Upper lobe of right lung (tissue), 1 donor: ENCODE data around the gene CLSTN2. TPM values are rescaled to one million over a fixed set of nuclear protein-coding genes. Genes with fewer than 3 reads are reported as not detected.

Experiments used
- ATAC-seq: fragments of 200-7000 bp; cut with Tn5 transposase; one replicate; pipeline ENCODE4 v1.9.1; 2020; ENCODE audit warnings: mild to moderate bottlenecking, moderate library complexity
- DNase-seq: peaks from one replicate; pipeline ENCODE4 v3.0.0-alpha.2; 2020
- H3K27ac ChIP-seq: fragments of 200-600 bp; one replicate; pipeline ENCODE4 v1.8.0; 2022
- H3K27me3 ChIP-seq: fragments of 200-600 bp; one replicate; pipeline ENCODE4 v1.8.0; 2022; ENCODE audit warnings: mild to moderate bottlenecking
- H3K36me3 ChIP-seq: fragments of 200-600 bp; one replicate; pipeline ENCODE4 v1.8.0; 2022
- H3K4me1 ChIP-seq: fragments of 200-600 bp; one replicate; pipeline ENCODE4 v1.8.0; 2022
- H3K4me3 ChIP-seq: fragments of 200-600 bp; one replicate; pipeline ENCODE4 v1.8.0; 2022; ENCODE audit warnings: mild to moderate bottlenecking
- H3K9me3 ChIP-seq: fragments of 200-600 bp; one replicate; pipeline ENCODE4 v1.8.0; 2022
- CTCF ChIP-seq: fragments of 200-600 bp; IDR thresholded peaks from one replicate; pipeline ENCODE4 v1.8.0; 2022; ENCODE audit warnings: antibody characterized with exemption
- intact Hi-C: fragments of 100-400 bp; cut with DNase I; formaldehyde crosslinking; loops from one replicate; pipeline ENCODE4 v1.11.0; 2022
- total RNA-seq: library from RNA; stranded (reverse); fragmentation: NEBNext Ultra II Directional; extraction: Animal tissue kit (Norgen Biotek cat#: 25700); gene quantifications from one replicate; pipeline ENCODE4 v1.2.1, GENCODE V29; 2021
- donor health status: DM: no; HTN: yes; CAD: no; lungs with severe emphysema.

CLSTN2 gene
- total RNA-seq, 1 donor from 2014 or later = 3.0 TPM

- intact Hi-C loops = no loop called here
- no peaks in the 10 kb centered on the region for H3K27me3 ChIP-seq
- H3K36me3 ChIP-seq = no peaks in the 10 kb centered on the region
- TF ChIP-seq CTCF = no peak
- no peaks in the 10 kb centered on the region for H3K4me1 ChIP-seq
- no peak overlapping the region for H3K4me3 ChIP-seq
- ATAC-seq = no peak
- no peak for DNase-seq
- H3K9me3 ChIP-seq = no peaks in the 10 kb centered on the region
- H3K27ac ChIP-seq = no peak overlapping the region
Measured at GRCh38 chr3:140424211-140424610, 489.2 kb downstream of the CLSTN2 start.

- no peaks in the 10 kb centered on the region for H3K9me3 ChIP-seq
- H3K36me3 ChIP-seq = no peaks in the 10 kb centered on the region
- H3K27ac ChIP-seq = no peak overlapping the region
- intact Hi-C loops = no loop called here
- H3K4me1 ChIP-seq = no peaks in the 10 kb centered on the region
- TF ChIP-seq CTCF = no peak
- DNase-seq (no peak), ATAC-seq (no peak)
- no peaks in the 10 kb centered on the region for H3K27me3 ChIP-seq
- H3K4me3 ChIP-seq = no peak overlapping the region
Measured at GRCh38 chr3:140424726-140425125, 489.7 kb downstream of the CLSTN2 start.

- Histone ChIP-seq H3K27me3 (no peaks in the 10 kb centered on the region), H3K9me3 (no peaks in the 10 kb centered on the region), H3K36me3 (no peaks in the 10 kb centered on the region), H3K4me1 (no peaks in the 10 kb centered on the region), H3K27ac (no peak overlapping the region), H3K4me3 (no peak overlapping the region)
- no peak for DNase-seq
- intact Hi-C loops = no loop called here
- ATAC-seq = no peak
- TF ChIP-seq CTCF = no peak
Measured at GRCh38 chr3:140427786-140428185, 492.8 kb downstream of the CLSTN2 start.

- no peaks in the 10 kb centered on the region for H3K9me3 ChIP-seq
- H3K36me3 ChIP-seq = no peaks in the 10 kb centered on the region
- ATAC-seq (no peak), DNase-seq (no peak)
- H3K27me3 ChIP-seq = no peaks in the 10 kb centered on the region
- H3K4me1 ChIP-seq = no peaks in the 10 kb centered on the region
- TF ChIP-seq CTCF = no peak
- no peak overlapping the region for H3K4me3 ChIP-seq
- H3K27ac ChIP-seq = no peak overlapping the region
- intact Hi-C loops = no loop called here
Measured at GRCh38 chr3:140428380-140428779, 493.4 kb downstream of the CLSTN2 start.

GRCh38 chr3:140429791-140430190 is 494.8 kb downstream of the CLSTN2 start:
- Histone ChIP-seq H3K27ac (no peak overlapping the region), H3K4me1 (no peaks in the 10 kb centered on the region), H3K27me3 (no peaks in the 10 kb centered on the region), H3K9me3 (no peaks in the 10 kb centered on the region), H3K36me3 (no peaks in the 10 kb centered on the region), H3K4me3 (no peak overlapping the region)
- intact Hi-C loops = no loop called here
- TF ChIP-seq CTCF = no peak
- no peak for DNase-seq
- no peak for ATAC-seq

- ATAC-seq = no peak
- H3K4me1 ChIP-seq = no peaks in the 10 kb centered on the region
- no peaks in the 10 kb centered on the region for H3K27me3 ChIP-seq
- no peak overlapping the region for H3K4me3 ChIP-seq
- no peak for TF ChIP-seq CTCF
- H3K36me3 ChIP-seq = no peaks in the 10 kb centered on the region
- H3K27ac ChIP-seq = no peak overlapping the region
- H3K9me3 ChIP-seq = no peaks in the 10 kb centered on the region
- no peak for DNase-seq
- intact Hi-C loops = no loop called here
Measured at GRCh38 chr3:140430494-140430893, 495.5 kb downstream of the CLSTN2 start.
